H1 (cell line): ENCODE data around the gene WDR91.

Source experiments
- BACH1 ChIP-seq: IDR thresholded peaks from 2 replicates; pipeline ENCODE4 v1.6.1; 2012; ENCODE audit warnings: low read length, improper control_type of control experiment
- CBX5 ChIP-seq: fragments of 300-800, 300-1000 bp; sonication (generic); IDR thresholded peaks from 2 replicates; pipeline ENCODE4 v1.7.1; 2016; ENCODE audit warnings: antibody characterized with exemption, low read length, low read depth
- CBX8 ChIP-seq: fragments of 300-800, 300-1000 bp; sonication (generic); IDR thresholded peaks from 2 replicates; pipeline ENCODE4 v1.7.1; 2016; ENCODE audit warnings: low read depth, low read length, borderline replicate concordance
- CHD1 ChIP-seq: IDR thresholded peaks from 2 replicates; pipeline ENCODE4 v1.6.1; 2012; ENCODE audit warnings: low read depth, low read length, improper control_type of control experiment
- CTBP2 ChIP-seq: IDR thresholded peaks from 2 replicates; pipeline ENCODE4 v1.7.0; 2011; ENCODE audit warnings: borderline replicate concordance, mild to moderate bottlenecking, moderate library complexity, mixed read lengths, low read length; ENCODE audit not compliant: insufficient read depth, insufficient read length
- EGR1 ChIP-seq: IDR thresholded peaks from 2 replicates; pipeline ENCODE4 v1.6.1; 2011; ENCODE audit warnings: low read depth, low read length, borderline replicate concordance
- EZH2 ChIP-seq: fragments of 200-600 bp; sonication (generic); IDR thresholded peaks from 2 replicates; pipeline ENCODE4 v1.7.1; 2012; ENCODE audit warnings: low read depth, mild to moderate bottlenecking, moderate library complexity, low read length, inconsistent platforms; ENCODE audit not compliant: severe bottlenecking
- PHF8 ChIP-seq: fragments of 200-600 bp; sonication (generic); conservative IDR thresholded peaks from 2 replicates; pipeline ENCODE4 v1.7.1; 2012; ENCODE audit warnings: low read depth, mild to moderate bottlenecking, inconsistent platforms, low read length, moderate library complexity
- POLR2A ChIP-seq, 2 experiments: IDR thresholded peaks; 1 replicate in 1 of 2; 2 replicates in 1 of 2; pipeline ENCODE4 v1.6.1; 2011; ENCODE audit warnings: low read depth in 2 of 2, low read length in 2 of 2, mild to moderate bottlenecking in 2 of 2; ENCODE audit errors: control extremely low read depth in 1 of 2
- POLR2AphosphoS5 ChIP-seq: IDR thresholded peaks from 2 replicates; pipeline ENCODE4 v1.6.1; 2011; ENCODE audit warnings: low read depth, low read length
- RAD21 ChIP-seq, 2 experiments: IDR thresholded peaks in 1 of 2; conservative IDR thresholded peaks in 1 of 2; 2 replicates each; pipeline ENCODE4 v1.6.1; 2011; ENCODE audit warnings: low read depth in 2 of 2, low read length in 2 of 2, improper control_type of control experiment in 1 of 2, inconsistent platforms in 1 of 2, mild to moderate bottlenecking in 1 of 2, moderate library complexity in 1 of 2
- SP2 ChIP-seq: IDR thresholded peaks from 2 replicates; pipeline ENCODE4 v1.6.1; 2012; ENCODE audit warnings: mild to moderate bottlenecking, low read length, inconsistent platforms
- TF ChIP-seq, protein P1 (sequence below), 3 experiments: IDR thresholded peaks; 1 replicate in 2 of 3; 2 replicates in 1 of 3; pipeline versions ENCODE4 v1.5.1 to v1.6.1; 2011; ENCODE audit warnings: low read length in 3 of 3, mild to moderate bottlenecking in 3 of 3, inconsistent platforms in 2 of 3, low read depth in 1 of 3, moderate library complexity in 1 of 3; ENCODE audit not compliant: insufficient read depth in 1 of 3; ENCODE audit errors: control extremely low read depth in 1 of 3

DNA sequence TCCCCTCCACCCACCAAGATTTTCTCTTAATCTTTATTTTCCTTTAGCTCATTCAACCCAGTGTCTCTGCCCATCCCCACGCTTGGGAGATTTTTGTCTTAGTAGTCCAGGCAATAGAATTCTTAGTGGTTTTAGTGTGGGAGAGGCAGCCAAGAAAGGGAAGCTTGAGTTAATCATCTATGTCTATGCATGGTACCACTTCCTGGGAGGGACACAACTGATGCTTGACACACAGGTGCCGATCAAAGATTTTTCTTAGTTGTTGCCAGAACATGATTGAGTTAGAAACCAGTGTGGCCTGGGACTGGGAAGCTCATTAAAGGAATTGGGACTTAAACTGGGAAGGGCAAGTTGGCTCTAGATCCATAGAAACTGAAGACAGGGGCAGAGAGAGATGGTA lies 25.4 kb upstream of the WDR91 start:
- TF ChIP-seq EZH2 (no peak), CTBP2 (no peak), POLR2AphosphoS5 (no peak), SP2 (no peak), RAD21 (IDR thresholded peaks at IDR 0.05 in 1 of 2, conservative IDR thresholded peaks at IDR 0.05 in 1 of 2; ENCODE audit: low read depth in 2 of 2, low read length in 2 of 2) (no peak), CBX5 (no peak), POLR2A (IDR thresholded peaks at IDR 0.05; ENCODE audit: control extremely low read depth in 1 of 2, low read depth in 2 of 2, low read length in 2 of 2) (no peak), CBX8 (no peak), BACH1 (no peak), EGR1 (no peak), CHD1 (no peak), PHF8 (no peak)
- TF ChIP-seq, protein P1, sequence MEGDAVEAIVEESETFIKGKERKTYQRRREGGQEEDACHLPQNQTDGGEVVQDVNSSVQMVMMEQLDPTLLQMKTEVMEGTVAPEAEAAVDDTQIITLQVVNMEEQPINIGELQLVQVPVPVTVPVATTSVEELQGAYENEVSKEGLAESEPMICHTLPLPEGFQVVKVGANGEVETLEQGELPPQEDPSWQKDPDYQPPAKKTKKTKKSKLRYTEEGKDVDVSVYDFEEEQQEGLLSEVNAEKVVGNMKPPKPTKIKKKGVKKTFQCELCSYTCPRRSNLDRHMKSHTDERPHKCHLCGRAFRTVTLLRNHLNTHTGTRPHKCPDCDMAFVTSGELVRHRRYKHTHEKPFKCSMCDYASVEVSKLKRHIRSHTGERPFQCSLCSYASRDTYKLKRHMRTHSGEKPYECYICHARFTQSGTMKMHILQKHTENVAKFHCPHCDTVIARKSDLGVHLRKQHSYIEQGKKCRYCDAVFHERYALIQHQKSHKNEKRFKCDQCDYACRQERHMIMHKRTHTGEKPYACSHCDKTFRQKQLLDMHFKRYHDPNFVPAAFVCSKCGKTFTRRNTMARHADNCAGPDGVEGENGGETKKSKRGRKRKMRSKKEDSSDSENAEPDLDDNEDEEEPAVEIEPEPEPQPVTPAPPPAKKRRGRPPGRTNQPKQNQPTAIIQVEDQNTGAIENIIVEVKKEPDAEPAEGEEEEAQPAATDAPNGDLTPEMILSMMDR (IDR thresholded peaks at IDR 0.05; ENCODE audit: control extremely low read depth in 1 of 3, insufficient read depth in 1 of 3, low read depth in 1 of 3, low read length in 3 of 3), result no peak
